HG03342 (cell line): ENCODE measurements around the gene TRAPPC2L.

ENCODE experiments used
- ATAC-seq: cut with Tn5 transposase; IDR thresholded peaks from one replicate; pipeline ENCODE4 v1.9.1; 2021; ENCODE audit warnings: mild to moderate bottlenecking, moderate library complexity; ENCODE audit not compliant: unreplicated experiment

The TRAPPC2L gene

GRCh38 chr16:88837806-88838205, 19.1 kb upstream of the TRAPPC2L start:
- no peak for ATAC-seq

- ATAC-seq, result no peak
These were observed 18.4 kb upstream of the TRAPPC2L start for GRCh38 chr16:88838566-88838965.

GRCh38 chr16:88839026-88839529, 17.8 kb upstream of the TRAPPC2L start:
- no peak for ATAC-seq

DNA sequence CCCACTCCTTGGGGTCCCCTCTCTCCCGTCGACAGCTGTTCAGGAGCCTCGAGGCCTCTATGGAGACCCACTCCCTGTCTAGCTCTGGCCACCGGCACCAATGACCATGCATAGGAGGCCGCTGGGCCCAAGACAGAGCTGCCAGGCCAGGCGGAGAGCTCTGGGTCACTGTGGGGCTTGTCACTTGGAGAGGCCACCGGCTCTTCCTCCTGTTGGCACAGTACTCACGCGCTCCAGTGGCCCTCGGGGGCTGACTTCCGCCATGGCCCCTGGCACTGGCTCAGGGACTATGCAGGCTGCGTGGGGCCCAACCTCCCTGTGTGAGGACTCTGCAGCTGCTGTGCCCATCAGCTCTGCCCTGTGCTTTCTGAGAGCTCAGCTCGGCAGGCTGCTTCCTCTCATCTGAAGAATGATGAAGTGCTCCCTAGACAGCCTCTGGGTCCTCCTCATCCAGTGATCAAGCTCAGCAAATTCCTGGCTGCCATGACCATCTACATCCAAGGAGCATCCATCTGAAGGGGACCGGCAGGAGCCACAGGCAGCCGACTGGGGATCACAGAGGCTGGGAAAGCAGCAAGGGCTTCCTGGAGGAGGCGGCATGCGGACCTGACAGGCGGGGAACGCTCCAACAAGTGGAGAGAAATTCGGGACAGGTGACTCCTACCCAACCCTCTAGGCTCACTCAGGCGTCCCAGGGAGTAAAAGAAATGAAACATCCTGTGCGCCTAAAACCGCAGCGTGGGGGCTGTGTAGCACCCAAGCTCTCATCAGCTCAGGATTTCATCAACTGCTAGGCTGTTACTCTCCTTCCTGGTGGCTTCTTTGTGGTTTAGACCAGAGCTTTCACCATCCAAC, 17.0 kb upstream of the TRAPPC2L start:
- no peak for ATAC-seq

GRCh38 chr16:88840600-88841215, 16.2 kb upstream of the TRAPPC2L start:
- ATAC-seq, result no peak

GRCh38 chr16:88841521-88842307, 15.2 kb upstream of the TRAPPC2L start:
- no peak for ATAC-seq

DNA sequence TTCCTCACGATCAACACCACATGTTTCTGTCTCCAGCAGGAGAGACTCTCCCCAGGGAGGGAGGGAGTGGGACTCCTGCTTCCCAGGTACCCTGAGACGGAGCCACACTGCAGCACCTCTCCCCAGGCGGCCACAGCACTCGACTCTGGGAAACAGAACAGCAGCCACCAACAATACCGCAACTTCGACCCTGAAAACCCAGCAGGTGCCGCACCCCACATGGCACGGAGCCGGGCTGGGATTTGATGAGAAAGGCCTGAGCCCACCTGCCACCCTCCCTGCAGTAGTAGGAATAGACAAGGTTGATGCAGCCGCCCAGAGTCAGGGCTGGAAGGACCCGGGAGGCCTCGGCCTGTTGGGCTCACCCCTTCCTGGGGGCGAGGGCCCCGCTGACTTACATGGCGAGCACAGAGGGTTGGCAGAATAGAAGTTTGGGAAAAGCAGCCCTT, 14.6 kb upstream of the TRAPPC2L start:
- no peak for ATAC-seq

DNA sequence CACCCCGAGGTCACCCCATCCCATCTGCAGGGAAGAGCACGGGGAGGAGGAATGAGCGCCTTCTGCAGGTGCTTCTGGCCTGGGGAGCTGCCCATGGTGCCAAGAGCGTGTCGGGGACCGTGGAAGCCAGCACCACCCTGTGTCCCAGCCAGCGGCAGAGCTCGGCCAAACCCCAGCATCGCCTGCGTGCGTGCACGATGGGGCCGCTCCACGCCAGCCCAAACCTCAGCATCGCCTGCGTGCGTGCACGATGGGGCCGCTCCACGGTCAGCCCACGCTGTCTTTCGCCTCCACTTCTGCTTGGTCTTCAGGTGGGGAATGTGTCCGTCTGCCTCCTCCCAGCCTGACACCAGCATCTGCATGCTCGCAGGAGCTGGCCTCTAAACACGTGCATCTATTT, 14.1 kb upstream of the TRAPPC2L start:
- ATAC-seq, result no peak

GRCh38 chr16:88843256-88843655, 13.7 kb upstream of the TRAPPC2L start:
- no peak for ATAC-seq

- no peak for ATAC-seq
These were observed 12.4 kb upstream of the TRAPPC2L start for GRCh38 chr16:88844419-88845036.

- no peak for ATAC-seq
These were observed 10.8 kb upstream of the TRAPPC2L start for GRCh38 chr16:88846088-88846487.

DNA sequence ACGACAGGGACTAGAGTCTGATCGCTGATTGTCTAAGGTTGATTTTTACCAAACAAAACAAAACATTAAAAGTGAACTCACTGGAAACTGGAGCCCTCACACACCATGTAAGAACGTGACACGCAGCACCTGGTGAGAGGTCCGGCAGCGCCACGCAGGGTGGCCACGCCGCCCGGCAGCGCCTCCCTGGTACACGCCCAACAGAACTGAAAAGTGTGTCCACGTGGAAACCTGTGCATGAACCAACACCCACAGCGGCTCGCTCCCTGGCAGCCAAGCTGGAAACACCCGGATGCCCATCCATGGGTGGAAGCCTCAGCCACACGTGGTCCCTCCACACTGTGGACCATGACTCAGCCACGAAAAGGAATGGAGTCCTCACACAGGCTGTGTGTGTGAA, 9.3 kb upstream of the TRAPPC2L start:
- ATAC-seq, result no peak

- no peak for ATAC-seq
These were observed 8.4 kb upstream of the TRAPPC2L start for GRCh38 chr16:88848557-88848956.

GRCh38 chr16:88850531-88851199, 6.3 kb upstream of the TRAPPC2L start:
- ATAC-seq, result no peak

- ATAC-seq, result no peak
These were observed 5.3 kb upstream of the TRAPPC2L start for GRCh38 chr16:88851616-88852015.

- no peak for ATAC-seq
These were observed 3.5 kb upstream of the TRAPPC2L start for GRCh38 chr16:88853325-88853941.

GRCh38 chr16:88854306-88855111, 2.4 kb upstream of the TRAPPC2L start:
- ATAC-seq, result no peak

DNA sequence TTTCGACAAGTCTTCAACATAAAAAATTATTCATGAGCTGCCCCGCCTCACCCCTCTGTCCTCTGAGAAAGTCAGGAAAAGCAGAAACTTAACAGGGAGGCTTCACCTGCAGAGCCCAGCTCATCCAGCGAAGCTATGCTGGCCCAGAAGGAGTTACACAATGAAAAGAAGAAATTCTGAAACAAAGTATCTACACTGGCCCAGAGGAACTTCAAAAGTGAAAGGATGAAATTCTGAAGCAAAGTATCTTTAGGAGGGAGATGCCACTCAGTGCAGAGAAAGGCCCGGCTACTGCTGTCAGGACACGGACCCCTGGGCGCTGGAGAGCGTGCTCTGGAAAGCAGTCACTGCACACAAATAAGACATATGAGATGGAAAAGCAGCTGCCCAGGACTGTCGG, 1.8 kb upstream of the TRAPPC2L start:
- no peak for ATAC-seq

DNA sequence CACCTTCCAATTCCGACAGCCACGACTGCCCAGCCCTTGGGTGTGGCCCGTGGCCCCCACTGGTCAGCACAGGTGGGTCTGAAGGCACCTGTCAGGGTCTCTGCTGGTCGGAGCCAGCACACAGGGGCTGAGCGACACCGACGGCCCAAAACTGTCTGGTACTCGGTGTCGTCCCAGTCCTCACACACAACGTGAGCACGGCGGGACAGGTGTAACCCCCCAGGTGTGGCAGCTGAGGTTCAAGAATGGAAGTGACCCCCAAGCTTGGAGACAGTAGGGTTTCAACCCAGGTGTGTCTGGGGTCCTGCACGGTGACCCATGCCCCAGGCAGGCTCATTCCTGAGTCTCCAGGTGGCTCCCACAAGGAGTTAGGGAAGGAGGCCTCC, 1.2 kb upstream of the TRAPPC2L start:
- no peak for ATAC-seq
